ENCODE data around the gene COPZ2.

- no peak for TF ChIP-seq CTCF (IDR thresholded peaks at IDR 0.05)
- no peak for TF ChIP-seq EZH2 (IDR thresholded peaks at IDR 0.05; ENCODE audit: borderline replicate concordance, insufficient read depth, low read depth, low read length, poor library complexity, severe bottlenecking)
Measured at GRCh38 chr17:47986520-47986919, 51.1 kb downstream of the COPZ2 start.
